ENCODE measurements around the gene CPLX3.

CPLX3 gene

DNA sequence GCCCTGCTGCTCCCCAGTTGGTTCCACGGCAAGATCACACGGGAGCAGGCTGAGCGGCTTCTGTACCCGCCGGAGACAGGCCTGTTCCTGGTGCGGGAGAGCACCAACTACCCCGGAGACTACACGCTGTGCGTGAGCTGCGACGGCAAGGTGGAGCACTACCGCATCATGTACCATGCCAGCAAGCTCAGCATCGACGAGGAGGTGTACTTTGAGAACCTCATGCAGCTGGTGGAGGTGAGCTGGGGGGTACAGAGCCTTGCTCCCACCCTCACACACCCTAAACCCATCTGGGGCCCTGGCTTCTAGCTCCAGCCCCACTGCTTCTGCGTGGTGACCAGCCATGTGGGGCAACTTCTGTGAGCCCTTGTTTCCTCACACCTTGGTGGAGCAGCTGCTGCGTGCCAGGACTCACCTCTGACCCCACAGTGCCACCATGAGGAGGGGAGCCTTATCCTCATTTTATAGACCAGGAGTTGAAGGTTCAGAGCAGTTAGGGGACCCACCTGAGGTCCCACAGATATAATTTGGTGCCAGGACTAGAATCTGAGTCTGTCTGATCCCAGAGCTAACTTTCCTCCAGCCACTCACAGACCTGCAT is 27.1 kb upstream of the CPLX3 start:
- Histone ChIP-seq H4K20me1 (ENCODE audit: insufficient read depth, low read length, poor library complexity, severe bottlenecking) (peaks cover 50% of the 10 kb centered on the region), H3F3A (ENCODE audit: low read depth) (peaks cover 3% of the 10 kb centered on the region; the same call in 1 of the 2 replicates), H3K79me2 (ENCODE audit: insufficient read depth, low read length) (peaks cover 42% of the 10 kb centered on the region; the same call in 1 of the 2 replicates), H3K36me3 (ENCODE audit: insufficient read depth, low read length) (peaks cover 73% of the 10 kb centered on the region; the same call in 1 of the 2 replicates), H3K9me3 (ENCODE audit: insufficient read depth, low read depth, low read length) (no peaks in the 10 kb centered on the region), H2AFZ (ENCODE audit: low read length) (no peak overlapping the region), H3K4me2 (ENCODE audit: low read depth, low read length, poor library complexity, severe bottlenecking) (no peak overlapping the region), H3K4me1 (ENCODE audit: insufficient read depth, low read length, poor library complexity, severe bottlenecking) (no peaks in the 10 kb centered on the region), H3K9ac (ENCODE audit: low read depth, low read length, poor library complexity, severe bottlenecking) (no peak overlapping the region), H3K9me2 (replicated peaks; ENCODE audit: low read depth, low read length) (no peaks in the 10 kb centered on the region), H3K27me3 (ENCODE audit: insufficient read depth, low read length, poor library complexity, severe bottlenecking) (no peaks in the 10 kb centered on the region), H3K4me3 (ENCODE audit: low read length, poor library complexity, severe bottlenecking) (no peak overlapping the region)
- TF ChIP-seq, protein P1, sequence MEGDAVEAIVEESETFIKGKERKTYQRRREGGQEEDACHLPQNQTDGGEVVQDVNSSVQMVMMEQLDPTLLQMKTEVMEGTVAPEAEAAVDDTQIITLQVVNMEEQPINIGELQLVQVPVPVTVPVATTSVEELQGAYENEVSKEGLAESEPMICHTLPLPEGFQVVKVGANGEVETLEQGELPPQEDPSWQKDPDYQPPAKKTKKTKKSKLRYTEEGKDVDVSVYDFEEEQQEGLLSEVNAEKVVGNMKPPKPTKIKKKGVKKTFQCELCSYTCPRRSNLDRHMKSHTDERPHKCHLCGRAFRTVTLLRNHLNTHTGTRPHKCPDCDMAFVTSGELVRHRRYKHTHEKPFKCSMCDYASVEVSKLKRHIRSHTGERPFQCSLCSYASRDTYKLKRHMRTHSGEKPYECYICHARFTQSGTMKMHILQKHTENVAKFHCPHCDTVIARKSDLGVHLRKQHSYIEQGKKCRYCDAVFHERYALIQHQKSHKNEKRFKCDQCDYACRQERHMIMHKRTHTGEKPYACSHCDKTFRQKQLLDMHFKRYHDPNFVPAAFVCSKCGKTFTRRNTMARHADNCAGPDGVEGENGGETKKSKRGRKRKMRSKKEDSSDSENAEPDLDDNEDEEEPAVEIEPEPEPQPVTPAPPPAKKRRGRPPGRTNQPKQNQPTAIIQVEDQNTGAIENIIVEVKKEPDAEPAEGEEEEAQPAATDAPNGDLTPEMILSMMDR (conservative IDR thresholded peaks at IDR 0.05; ENCODE audit: low read length), result no peak; the same call in 1 of the 2 replicates
- TF ChIP-seq EZH2phosphoT487 (IDR thresholded peaks at IDR 0.05; ENCODE audit: borderline replicate concordance), result no peak

DNA sequence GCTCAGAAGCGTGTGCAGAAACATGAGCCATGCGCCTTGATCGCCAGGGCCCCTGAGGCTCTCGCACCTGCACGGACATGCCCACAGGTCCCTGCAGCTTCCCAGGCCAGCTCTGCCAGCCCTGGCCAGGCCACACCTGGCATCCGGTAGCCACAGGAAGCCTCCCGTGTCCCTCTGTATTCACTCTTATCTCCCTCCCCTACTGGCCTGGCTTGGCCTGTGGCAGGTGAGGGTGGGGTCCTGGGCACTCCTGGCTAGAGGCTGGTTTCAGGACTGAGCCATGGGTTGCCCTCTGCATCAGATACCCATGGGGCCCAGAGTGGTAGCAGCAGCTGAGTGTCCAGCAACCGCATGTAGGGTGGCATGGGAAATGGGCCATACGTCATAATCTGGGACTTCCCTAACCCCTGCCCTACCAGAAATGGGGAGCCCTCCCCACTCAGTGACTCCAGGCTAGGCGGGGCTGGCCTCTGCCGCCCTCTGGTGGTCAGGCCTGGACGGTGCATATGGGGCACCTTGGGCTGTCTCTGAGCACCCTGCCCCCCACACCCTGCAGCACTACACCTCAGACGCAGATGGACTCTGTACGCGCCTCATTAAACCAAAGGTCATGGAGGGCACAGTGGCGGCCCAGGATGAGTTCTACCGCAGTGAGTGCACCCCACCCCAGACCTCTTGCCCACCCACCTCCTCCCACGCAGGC is 26.4 kb upstream of the CPLX3 start:
- Histone ChIP-seq H2AFZ (ENCODE audit: low read length) (no peak overlapping the region), H3K4me1 (ENCODE audit: insufficient read depth, low read length, poor library complexity, severe bottlenecking) (no peaks in the 10 kb centered on the region), H3K9me2 (replicated peaks; ENCODE audit: low read depth, low read length) (no peaks in the 10 kb centered on the region), H3K79me2 (ENCODE audit: insufficient read depth, low read length) (peaks cover 35% of the 10 kb centered on the region; the same call in 1 of the 2 replicates), H3F3A (ENCODE audit: low read depth) (peaks cover 3% of the 10 kb centered on the region; the same call in 1 of the 2 replicates), H3K9ac (ENCODE audit: low read depth, low read length, poor library complexity, severe bottlenecking) (no peak overlapping the region), H3K27me3 (ENCODE audit: insufficient read depth, low read length, poor library complexity, severe bottlenecking) (no peaks in the 10 kb centered on the region), H3K36me3 (ENCODE audit: insufficient read depth, low read length) (peaks cover 73% of the 10 kb centered on the region; the same call in 1 of the 2 replicates), H3K4me2 (ENCODE audit: low read depth, low read length, poor library complexity, severe bottlenecking) (no peak overlapping the region), H3K4me3 (ENCODE audit: low read length, poor library complexity, severe bottlenecking) (no peak overlapping the region), H3K9me3 (ENCODE audit: insufficient read depth, low read depth, low read length) (no peaks in the 10 kb centered on the region), H4K20me1 (ENCODE audit: insufficient read depth, low read length, poor library complexity, severe bottlenecking) (peaks cover 43% of the 10 kb centered on the region)
- TF ChIP-seq, protein P1 (conservative IDR thresholded peaks at IDR 0.05; ENCODE audit: low read length), result peak; percentile 97
- no peak for TF ChIP-seq EZH2phosphoT487 (IDR thresholded peaks at IDR 0.05; ENCODE audit: borderline replicate concordance)

DNA sequence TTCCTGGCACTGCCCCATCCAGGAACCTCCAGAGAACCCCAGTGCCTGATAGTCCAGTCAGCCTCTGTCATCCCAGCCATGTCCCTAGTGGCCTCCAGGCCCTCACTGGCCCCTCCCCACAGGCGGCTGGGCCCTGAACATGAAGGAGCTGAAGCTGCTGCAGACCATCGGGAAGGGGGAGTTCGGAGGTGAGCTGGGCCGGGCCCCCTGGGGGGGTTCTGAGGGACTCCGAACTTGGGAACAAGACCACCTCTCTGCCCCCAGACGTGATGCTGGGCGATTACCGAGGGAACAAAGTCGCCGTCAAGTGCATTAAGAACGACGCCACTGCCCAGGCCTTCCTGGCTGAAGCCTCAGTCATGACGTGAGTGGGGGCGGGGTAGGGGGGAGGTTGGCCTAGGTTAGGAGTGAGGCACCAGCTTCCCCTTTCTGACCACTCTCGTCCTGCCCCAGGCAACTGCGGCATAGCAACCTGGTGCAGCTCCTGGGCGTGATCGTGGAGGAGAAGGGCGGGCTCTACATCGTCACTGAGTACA is 25.8 kb upstream of the CPLX3 start:
- Histone ChIP-seq H2AFZ (ENCODE audit: low read length) (no peak overlapping the region), H3K4me3 (ENCODE audit: low read length, poor library complexity, severe bottlenecking) (no peak overlapping the region), H3K4me1 (ENCODE audit: insufficient read depth, low read length, poor library complexity, severe bottlenecking) (no peaks in the 10 kb centered on the region), H3F3A (ENCODE audit: low read depth) (peaks cover 3% of the 10 kb centered on the region; the same call in 1 of the 2 replicates), H3K36me3 (ENCODE audit: insufficient read depth, low read length) (peaks cover 73% of the 10 kb centered on the region; the same call in 1 of the 2 replicates), H3K79me2 (ENCODE audit: insufficient read depth, low read length) (peaks cover 29% of the 10 kb centered on the region; the same call in 1 of the 2 replicates), H3K4me2 (ENCODE audit: low read depth, low read length, poor library complexity, severe bottlenecking) (no peak overlapping the region), H3K9me3 (ENCODE audit: insufficient read depth, low read depth, low read length) (no peaks in the 10 kb centered on the region), H3K9ac (ENCODE audit: low read depth, low read length, poor library complexity, severe bottlenecking) (no peak overlapping the region), H3K27me3 (ENCODE audit: insufficient read depth, low read length, poor library complexity, severe bottlenecking) (no peaks in the 10 kb centered on the region), H3K9me2 (replicated peaks; ENCODE audit: low read depth, low read length) (no peaks in the 10 kb centered on the region), H4K20me1 (ENCODE audit: insufficient read depth, low read length, poor library complexity, severe bottlenecking) (peaks cover 38% of the 10 kb centered on the region)
- TF ChIP-seq, protein P1 (conservative IDR thresholded peaks at IDR 0.05; ENCODE audit: low read length), result no peak
- TF ChIP-seq EZH2phosphoT487 (IDR thresholded peaks at IDR 0.05; ENCODE audit: borderline replicate concordance), result no peak

Measured in Loucy (cell line).